ENCODE data around the gene SIRPB2.

- TF ChIP-seq POLR2AphosphoS5 (IDR thresholded peaks at IDR 0.05; ENCODE audit: low read depth, low read length) (no peak), POLR2A (IDR thresholded peaks at IDR 0.05; ENCODE audit: low read depth, low read length) (no peak)
Observed at GRCh38 chr20:1465470-1466210, 25.6 kb downstream of the SIRPB2 start.

Data from GM12892 (cell line).